HepG2 (cell line): ENCODE results near the gene CPVL. TPM values are rescaled to one million over a fixed set of nuclear protein-coding genes. Genes with fewer than 3 reads are reported as not detected.

Experiments
- HNF4A ChIP-seq: sonication (generic); formaldehyde crosslinking; IDR thresholded peaks from 2 replicates; pipeline ENCODE4 v1.4.0; 2020; ENCODE audit warnings: missing genetic modification reagents
- NR3C1 ChIP-seq: sonication (generic); formaldehyde crosslinking; IDR thresholded peaks from 2 replicates; pipeline ENCODE4 v1.4.0; 2020; ENCODE audit warnings: missing genetic modification reagents
- RERE ChIP-seq: IDR thresholded peaks from 2 replicates; pipeline ENCODE4 v1.6.1; 2016; ENCODE audit warnings: low read depth, missing genetic modification reagents, missing compliant biosample characterization
- SMC3 ChIP-seq: IDR thresholded peaks from 2 replicates; pipeline ENCODE4 v1.6.1; 2011; ENCODE audit warnings: low read length, improper control_type of control experiment
- SNAPC4 ChIP-seq: sonication (generic); formaldehyde crosslinking; IDR thresholded peaks from 2 replicates; pipeline ENCODE4 v1.4.0; 2020; ENCODE audit warnings: mild to moderate bottlenecking, missing genetic modification reagents
- SP5 ChIP-seq: IDR thresholded peaks from 2 replicates; pipeline ENCODE4 v1.6.1; 2016; ENCODE audit warnings: low read depth, borderline replicate concordance
- TRAFD1 ChIP-seq: sonication (generic); formaldehyde crosslinking; IDR thresholded peaks from 2 replicates; pipeline ENCODE4 v1.5.1; 2020; ENCODE audit warnings: missing genetic modification reagents, mild to moderate bottlenecking, borderline replicate concordance
- ZNF260 ChIP-seq: sonication (generic); formaldehyde crosslinking; IDR thresholded peaks from 2 replicates; pipeline ENCODE4 v1.4.0; 2020; ENCODE audit warnings: missing genetic modification reagents, low read depth, mild to moderate bottlenecking, borderline replicate concordance
- ZNF3 ChIP-seq: IDR thresholded peaks from 2 replicates; pipeline ENCODE4 v1.7.0; 2017; ENCODE audit warnings: inconsistent platforms
- ZNF784 ChIP-seq: sonication (generic); formaldehyde crosslinking; IDR thresholded peaks from 2 replicates; pipeline ENCODE4 v1.5.1; 2020; ENCODE audit warnings: missing genetic modification reagents, mild to moderate bottlenecking, borderline replicate concordance
- ZSCAN20 ChIP-seq: sonication (generic); formaldehyde crosslinking; IDR thresholded peaks from 2 replicates; pipeline ENCODE4 v1.4.0; 2020; ENCODE audit warnings: missing genetic modification reagents, mild to moderate bottlenecking, borderline replicate concordance
- polyA plus RNA-seq, 8 experiments: library from polyadenylated mRNA; depleted of rRNA in 3 of 8; stranded (reverse) in 7 of 8; unstranded in 1 of 8; fragments of >200 nt; fragmentation: Illumina TruSeq in 4 of 8; extraction: Trizol in 4 of 8; gene quantifications; 2 replicates each; pipeline versions ENCODE4 v1.2.1 to v1.2.3, GENCODE V29; 2011 to 2016; ENCODE audit warnings: low read depth in 4 of 8, missing spikeins in 1 of 8, mixed read lengths in 1 of 8; ENCODE audit not compliant: insufficient read depth in 1 of 8
- total RNA-seq, 5 experiments: library from RNA; depleted of rRNA; stranded (reverse); fragments of >200 nt; fragmentation: Illumina TruSeq; extraction: Trizol; gene quantifications; 2 replicates each; pipeline ENCODE4 v1.2.3, GENCODE V29; 2016; ENCODE audit warnings: low read depth in 1 of 5
- TF ChIP-seq, protein P1 (sequence below): sonication (generic); formaldehyde crosslinking; IDR thresholded peaks from 2 replicates; pipeline ENCODE4 v1.4.0; 2020; ENCODE audit warnings: missing genetic modification reagents

CPVL gene
- total and polyA plus RNA-seq, 2 of the 13 experiments (the other 11 are each of a cell fraction or from before 2014, with no cell fraction given) = 59.2 to 294 TPM

DNA sequence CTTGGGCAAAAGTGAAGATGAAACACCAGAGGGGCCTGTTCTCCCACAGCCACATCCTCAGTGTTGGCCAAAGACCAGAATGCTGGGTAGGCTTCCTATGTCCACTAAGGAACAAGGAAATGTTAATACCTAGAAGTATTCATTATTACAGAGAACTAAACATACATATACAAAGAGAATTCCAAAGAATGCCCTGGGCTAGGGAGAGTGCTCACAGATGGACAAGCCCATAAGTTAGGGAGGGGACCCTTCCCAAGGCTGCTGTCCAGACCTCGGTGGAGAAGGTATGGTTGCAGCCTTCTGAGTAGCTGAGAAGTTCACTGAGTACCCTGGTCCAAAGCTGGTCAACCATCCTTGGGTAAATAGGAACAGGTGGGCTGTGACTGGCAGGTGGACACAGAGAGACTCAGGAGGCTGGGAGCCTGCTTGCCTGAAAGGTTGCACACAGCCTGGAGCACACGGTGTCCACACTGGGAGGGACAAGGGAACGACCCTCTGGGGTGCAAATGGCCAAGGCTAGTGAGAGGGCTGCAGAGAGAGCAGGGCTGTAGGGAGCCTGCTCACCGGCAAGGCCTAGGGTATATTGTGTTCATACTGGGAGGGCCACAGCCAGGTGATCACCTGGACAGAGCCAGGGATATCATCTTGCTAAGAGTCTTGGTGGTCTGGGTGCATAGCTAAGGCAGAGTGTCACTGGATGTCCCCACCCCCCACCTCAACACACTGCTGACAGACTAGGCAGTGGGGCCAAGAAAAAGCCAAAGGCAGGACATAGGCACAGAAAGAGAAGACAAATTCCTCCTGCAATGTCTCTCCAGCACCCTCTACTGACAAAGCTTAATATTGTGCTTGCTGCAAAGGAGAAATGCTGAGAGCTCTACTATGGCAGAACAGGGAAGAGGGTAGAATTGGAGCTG lies 40.3 kb downstream of the CPVL start (continued):
- TF ChIP-seq TRAFD1 (CRISPR knock-in tag) (peak; percentile 49; the same call in 1 of the 2 replicates), RERE (CRISPR knock-in tag) (no peak), SNAPC4 (no peak), ZNF784 (CRISPR knock-in tag) (no peak), SMC3 (peak; percentile 93), HNF4A (CRISPR knock-in tag) (no peak), ZNF3 (no peak), SP5 (CRISPR knock-in tag) (no peak), ZSCAN20 (no peak), NR3C1 (no peak), ZNF260 (CRISPR knock-in tag) (no peak)
- TF ChIP-seq, protein P1, sequence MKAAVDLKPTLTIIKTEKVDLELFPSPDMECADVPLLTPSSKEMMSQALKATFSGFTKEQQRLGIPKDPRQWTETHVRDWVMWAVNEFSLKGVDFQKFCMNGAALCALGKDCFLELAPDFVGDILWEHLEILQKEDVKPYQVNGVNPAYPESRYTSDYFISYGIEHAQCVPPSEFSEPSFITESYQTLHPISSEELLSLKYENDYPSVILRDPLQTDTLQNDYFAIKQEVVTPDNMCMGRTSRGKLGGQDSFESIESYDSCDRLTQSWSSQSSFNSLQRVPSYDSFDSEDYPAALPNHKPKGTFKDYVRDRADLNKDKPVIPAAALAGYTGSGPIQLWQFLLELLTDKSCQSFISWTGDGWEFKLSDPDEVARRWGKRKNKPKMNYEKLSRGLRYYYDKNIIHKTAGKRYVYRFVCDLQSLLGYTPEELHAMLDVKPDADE (CRISPR knock-in tag) = no peak
